HepG2 (cell line): Measurements from ENCODE around the gene CCDC183. TPM values are rescaled to one million over a fixed set of nuclear protein-coding genes. Genes with fewer than 3 reads are reported as not detected.

Source experiments
- ARNTL ChIP-seq: sonication (generic); formaldehyde crosslinking; IDR thresholded peaks from 2 replicates; pipeline ENCODE4 v1.4.0; 2020; ENCODE audit warnings: mild to moderate bottlenecking, missing genetic modification reagents
- GFI1 ChIP-seq: sonication (generic); formaldehyde crosslinking; IDR thresholded peaks from 2 replicates; pipeline ENCODE4 v1.5.0; 2020; ENCODE audit warnings: missing genetic modification reagents, mild to moderate bottlenecking, borderline replicate concordance
- HNRNPH1 ChIP-seq: fragments of 200-400 bp; formaldehyde crosslinking; optimal IDR thresholded peaks from 2 replicates; pipeline ENCODE3; 2017; ENCODE audit warnings: mild to moderate bottlenecking, low read depth, low read length
- IRX3 ChIP-seq: sonication (generic); formaldehyde crosslinking; IDR thresholded peaks from 2 replicates; pipeline ENCODE4 v1.8.1; 2023; ENCODE audit warnings: mild to moderate bottlenecking, low read depth, missing genetic modification reagents, borderline replicate concordance
- MNT ChIP-seq: fragments of 450-650 bp; IDR thresholded peaks from 2 replicates; pipeline ENCODE4 v1.6.1; 2016
- MTF2 ChIP-seq: sonication (generic); formaldehyde crosslinking; IDR thresholded peaks from 2 replicates; pipeline ENCODE4 v1.5.0; 2020; ENCODE audit warnings: missing genetic modification reagents, borderline replicate concordance
- NFIB ChIP-seq: sonication (generic); formaldehyde crosslinking; IDR thresholded peaks from 2 replicates; pipeline ENCODE4 v1.9.0; 2021; ENCODE audit warnings: missing genetic modification reagents, mild to moderate bottlenecking, borderline replicate concordance
- SOX13 ChIP-seq, 3 experiments: fragments of 450-650 bp in 1 of 3; sonication (generic) in 1 of 3; formaldehyde crosslinking in 1 of 3; IDR thresholded peaks in 2 of 3; conservative IDR thresholded peaks in 1 of 3; 2 replicates each; pipeline versions ENCODE4 v1.5.0 to v1.6.1; 2016 to 2020; ENCODE audit warnings: antibody characterized with exemption in 1 of 3, mild to moderate bottlenecking in 1 of 3, missing compliant biosample characterization in 1 of 3, missing genetic modification reagents in 1 of 3, moderate library complexity in 1 of 3
- SRSF4 ChIP-seq: fragments of 200-400 bp; formaldehyde crosslinking; IDR thresholded peaks from one replicate; pipeline ENCODE4 v1.6.1; 2018; ENCODE audit warnings: mild to moderate bottlenecking, low read depth, low read length, moderate library complexity; ENCODE audit not compliant: poor library complexity, severe bottlenecking
- TP53 ChIP-seq: sonication (generic); formaldehyde crosslinking; conservative IDR thresholded peaks from 2 replicates; pipeline ENCODE4 v1.4.0; 2020; ENCODE audit warnings: missing genetic modification reagents
- ZNF136 ChIP-seq: sonication (generic); formaldehyde crosslinking; IDR thresholded peaks from 2 replicates; pipeline ENCODE4 v1.8.1; 2022; ENCODE audit warnings: low read depth, mild to moderate bottlenecking, moderate library complexity, missing genetic modification reagents
- ZNF143 ChIP-seq: sonication (generic); formaldehyde crosslinking; IDR thresholded peaks from 2 replicates; pipeline ENCODE4 v1.4.0; 2020; ENCODE audit warnings: missing genetic modification reagents
- ZNF451 ChIP-seq: sonication (generic); formaldehyde crosslinking; IDR thresholded peaks from 2 replicates; pipeline ENCODE4 v1.5.0; 2020; ENCODE audit warnings: mild to moderate bottlenecking, missing genetic modification reagents
- ZNF609 ChIP-seq: sonication (generic); formaldehyde crosslinking; IDR thresholded peaks from 2 replicates; pipeline ENCODE4 v1.4.0; 2020; ENCODE audit warnings: mild to moderate bottlenecking, missing genetic modification reagents, borderline replicate concordance
- ZNF839 ChIP-seq: sonication (generic); formaldehyde crosslinking; IDR thresholded peaks from 2 replicates; pipeline ENCODE4 v1.4.0; 2020; ENCODE audit warnings: missing genetic modification reagents, mild to moderate bottlenecking, borderline replicate concordance
- ZSCAN30 ChIP-seq: sonication (generic); formaldehyde crosslinking; IDR thresholded peaks from 2 replicates; pipeline ENCODE4 v1.5.0; 2020; ENCODE audit warnings: mild to moderate bottlenecking, missing genetic modification reagents
- polyA plus RNA-seq, 8 experiments: library from polyadenylated mRNA; depleted of rRNA in 3 of 8; stranded (reverse) in 7 of 8; unstranded in 1 of 8; fragments of >200 nt; fragmentation: Illumina TruSeq in 4 of 8; extraction: Trizol in 4 of 8; gene quantifications; 2 replicates each; pipeline versions ENCODE4 v1.2.1 to v1.2.3, GENCODE V29; 2011 to 2016; ENCODE audit warnings: low read depth in 4 of 8, missing spikeins in 1 of 8, mixed read lengths in 1 of 8; ENCODE audit not compliant: insufficient read depth in 1 of 8
- total RNA-seq, 5 experiments: library from RNA; depleted of rRNA; stranded (reverse); fragments of >200 nt; fragmentation: Illumina TruSeq; extraction: Trizol; gene quantifications; 2 replicates each; pipeline ENCODE4 v1.2.3, GENCODE V29; 2016; ENCODE audit warnings: low read depth in 1 of 5
- TF ChIP-seq, protein P1 (sequence below): IDR thresholded peaks from 2 replicates; pipeline ENCODE4 v1.6.1; 2012; ENCODE audit warnings: inconsistent platforms
- TF ChIP-seq, protein P2 (sequence below): sonication (generic); formaldehyde crosslinking; IDR thresholded peaks from 2 replicates; pipeline ENCODE4 v1.8.1; 2023; ENCODE audit warnings: missing genetic modification reagents, inconsistent platforms, borderline replicate concordance
- TF ChIP-seq, protein P3 (sequence below): sonication (generic); formaldehyde crosslinking; IDR thresholded peaks from 2 replicates; pipeline ENCODE4 v1.5.1; 2020; ENCODE audit warnings: missing genetic modification reagents, mild to moderate bottlenecking, borderline replicate concordance

CCDC183 gene
- total and polyA plus RNA-seq, 2 of the 13 experiments (the other 11 are each of a cell fraction or from before 2014, with no cell fraction given) = 5.0 to 66.4 TPM

DNA sequence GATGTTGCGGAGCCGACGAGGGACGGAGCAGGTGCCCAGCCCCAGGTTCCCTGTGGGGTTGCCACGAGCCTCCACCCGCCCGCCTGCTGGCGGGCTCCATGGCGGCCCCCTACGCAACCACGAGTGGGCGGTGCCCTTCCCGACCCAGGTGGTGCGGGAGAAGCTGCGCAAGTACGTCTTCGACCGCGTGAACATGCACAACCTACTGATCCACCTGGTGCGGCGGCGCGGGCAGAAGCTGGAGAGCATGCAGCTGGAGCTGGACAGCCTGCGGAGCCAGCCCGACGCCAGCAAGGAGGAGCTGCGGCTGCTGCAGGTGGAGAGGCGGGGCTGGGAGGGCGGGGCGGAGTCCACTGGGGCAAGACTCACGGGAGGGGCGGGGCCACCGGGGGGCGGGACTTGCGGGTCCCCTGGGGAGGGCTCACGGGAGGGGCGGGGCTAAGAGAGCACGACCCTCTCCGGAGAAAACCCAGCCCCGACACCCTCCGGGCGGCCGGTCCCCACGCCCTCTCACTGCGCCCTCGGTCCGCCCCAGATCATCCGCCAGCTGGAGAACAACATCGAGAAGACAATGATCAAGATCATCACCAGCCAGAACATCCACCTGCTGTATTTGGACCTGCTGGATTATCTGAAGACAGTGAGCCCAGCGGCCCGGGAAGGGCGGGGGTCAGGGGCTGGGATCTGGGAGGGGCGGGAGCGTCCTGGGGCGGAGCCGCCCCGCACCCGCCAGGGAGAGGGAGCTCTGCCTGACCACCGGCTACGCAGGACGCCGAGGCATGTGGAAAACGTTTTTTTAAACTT lies 3.9 kb downstream of the CCDC183 start (continued):
- TF ChIP-seq ZNF839 (CRISPR knock-in tag) (no peak; the same call in 1 of the 2 replicates), TP53 (no peak), ZNF143 (no peak; the same call in 1 of the 2 replicates), ZSCAN30 (CRISPR knock-in tag) (no peak), IRX3 (no peak), ARNTL (no peak), MNT (no peak), NFIB (CRISPR knock-in tag) (no peak), SRSF4 (no peak), HNRNPH1 (no peak), SOX13 (IDR thresholded peaks at IDR 0.05) (no peak), SOX13 (CRISPR knock-in tag; conservative IDR thresholded peaks at IDR 0.05 in 1 of 2, IDR thresholded peaks at IDR 0.05 in 1 of 2) (peak in 1 of 2 experiments; percentile 29; a peak in 2 of 4 replicates), MTF2 (CRISPR knock-in tag) (no peak), GFI1 (CRISPR knock-in tag) (no peak), ZNF609 (CRISPR knock-in tag) (0 out of 2 replicates have a peak, but pooled peaks have one; percentile 28), ZNF451 (CRISPR knock-in tag) (no peak; the same call in 1 of the 2 replicates), ZNF136 (no peak)
- TF ChIP-seq, protein P1, sequence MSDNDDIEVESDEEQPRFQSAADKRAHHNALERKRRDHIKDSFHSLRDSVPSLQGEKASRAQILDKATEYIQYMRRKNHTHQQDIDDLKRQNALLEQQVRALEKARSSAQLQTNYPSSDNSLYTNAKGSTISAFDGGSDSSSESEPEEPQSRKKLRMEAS = no peak
- TF ChIP-seq, protein P2, sequence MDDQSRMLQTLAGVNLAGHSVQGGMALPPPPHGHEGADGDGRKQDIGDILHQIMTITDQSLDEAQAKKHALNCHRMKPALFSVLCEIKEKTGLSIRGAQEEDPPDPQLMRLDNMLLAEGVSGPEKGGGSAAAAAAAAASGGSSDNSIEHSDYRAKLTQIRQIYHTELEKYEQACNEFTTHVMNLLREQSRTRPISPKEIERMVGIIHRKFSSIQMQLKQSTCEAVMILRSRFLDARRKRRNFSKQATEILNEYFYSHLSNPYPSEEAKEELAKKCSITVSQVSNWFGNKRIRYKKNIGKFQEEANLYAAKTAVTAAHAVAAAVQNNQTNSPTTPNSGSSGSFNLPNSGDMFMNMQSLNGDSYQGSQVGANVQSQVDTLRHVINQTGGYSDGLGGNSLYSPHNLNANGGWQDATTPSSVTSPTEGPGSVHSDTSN (CRISPR knock-in tag) = 0 out of 2 replicates have a peak, but pooled peaks have one; percentile 25
- TF ChIP-seq, protein P3, sequence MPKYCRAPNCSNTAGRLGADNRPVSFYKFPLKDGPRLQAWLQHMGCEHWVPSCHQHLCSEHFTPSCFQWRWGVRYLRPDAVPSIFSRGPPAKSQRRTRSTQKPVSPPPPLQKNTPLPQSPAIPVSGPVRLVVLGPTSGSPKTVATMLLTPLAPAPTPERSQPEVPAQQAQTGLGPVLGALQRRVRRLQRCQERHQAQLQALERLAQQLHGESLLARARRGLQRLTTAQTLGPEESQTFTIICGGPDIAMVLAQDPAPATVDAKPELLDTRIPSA (CRISPR knock-in tag) = no peak
